ENCODE data around the gene POU6F2.

DNA sequence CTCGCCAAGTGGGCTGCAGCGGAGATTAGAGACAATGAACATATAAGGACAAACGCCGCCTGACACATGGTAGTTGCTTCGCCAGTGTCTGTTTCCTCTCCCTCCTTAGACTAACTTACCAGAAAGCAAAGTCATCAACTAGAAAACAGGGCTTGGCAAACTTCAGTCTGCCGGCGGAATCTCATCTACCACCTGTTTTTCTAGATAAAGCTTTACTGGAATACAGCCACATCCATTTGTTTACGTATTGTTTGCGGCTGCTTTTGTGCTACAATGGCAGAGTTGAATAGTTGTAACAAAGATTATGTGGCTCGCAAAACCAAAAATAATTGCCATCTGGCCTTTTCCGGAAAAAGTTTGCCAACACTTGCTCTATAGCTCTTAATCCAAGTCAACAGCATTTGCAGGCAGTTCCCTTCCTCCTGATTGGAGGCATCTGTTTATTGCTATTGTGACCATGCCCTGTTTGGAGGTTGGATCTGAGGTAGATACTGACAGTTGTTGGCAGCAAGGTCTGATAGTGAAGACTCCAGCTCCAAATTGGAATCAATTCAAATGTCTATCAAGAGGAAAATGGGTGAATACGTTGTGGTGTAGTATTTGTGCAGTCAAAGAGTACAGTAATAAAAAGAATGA, 260.6 kb downstream of the POU6F2 start:
- TF ChIP-seq, protein P1, sequence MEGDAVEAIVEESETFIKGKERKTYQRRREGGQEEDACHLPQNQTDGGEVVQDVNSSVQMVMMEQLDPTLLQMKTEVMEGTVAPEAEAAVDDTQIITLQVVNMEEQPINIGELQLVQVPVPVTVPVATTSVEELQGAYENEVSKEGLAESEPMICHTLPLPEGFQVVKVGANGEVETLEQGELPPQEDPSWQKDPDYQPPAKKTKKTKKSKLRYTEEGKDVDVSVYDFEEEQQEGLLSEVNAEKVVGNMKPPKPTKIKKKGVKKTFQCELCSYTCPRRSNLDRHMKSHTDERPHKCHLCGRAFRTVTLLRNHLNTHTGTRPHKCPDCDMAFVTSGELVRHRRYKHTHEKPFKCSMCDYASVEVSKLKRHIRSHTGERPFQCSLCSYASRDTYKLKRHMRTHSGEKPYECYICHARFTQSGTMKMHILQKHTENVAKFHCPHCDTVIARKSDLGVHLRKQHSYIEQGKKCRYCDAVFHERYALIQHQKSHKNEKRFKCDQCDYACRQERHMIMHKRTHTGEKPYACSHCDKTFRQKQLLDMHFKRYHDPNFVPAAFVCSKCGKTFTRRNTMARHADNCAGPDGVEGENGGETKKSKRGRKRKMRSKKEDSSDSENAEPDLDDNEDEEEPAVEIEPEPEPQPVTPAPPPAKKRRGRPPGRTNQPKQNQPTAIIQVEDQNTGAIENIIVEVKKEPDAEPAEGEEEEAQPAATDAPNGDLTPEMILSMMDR (IDR thresholded peaks at IDR 0.05): no peak
- no peak for TF ChIP-seq POLR2A (IDR thresholded peaks at IDR 0.05)

Measured in body of pancreas (tissue), 4 donors.